Inferior parietal cortex (tissue), 1 donor: ENCODE measurements around the gene MRPS2.
"Not testable (repeated sequence)": the region's sequence is repeated elsewhere in the genome, so short reads cannot be mapped to it uniquely, and the experiment has no call there.

ENCODE experiments used
- DNase-seq: peaks from one replicate; pipeline ENCODE4 v3.0.0-alpha.2; 2016; ENCODE audit errors: extremely low spot score

Gene MRPS2

GRCh38 chr9:135531096-135531495 is 30.6 kb downstream of the MRPS2 start:
- no peak for DNase-seq

DNA sequence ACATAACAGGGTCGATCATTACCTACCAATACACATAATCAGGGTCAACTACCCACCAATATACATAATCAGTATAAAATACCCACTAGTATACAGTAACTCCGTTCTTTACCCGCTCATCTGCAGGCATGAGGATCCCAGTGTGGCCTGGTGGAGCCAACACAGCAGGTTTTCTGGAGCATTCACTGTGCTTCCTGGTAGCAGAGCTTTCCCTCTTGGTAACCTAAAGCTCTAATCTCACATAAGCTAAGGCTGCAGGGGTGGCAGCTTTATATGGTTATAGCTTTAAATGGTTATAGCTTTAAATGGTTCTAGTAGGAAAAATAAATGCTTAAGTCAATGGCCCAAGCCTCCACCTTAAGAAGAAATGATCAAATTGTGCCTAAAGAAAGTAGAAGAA is 32.6 kb downstream of the MRPS2 start:
- DNase-seq: no peak

GRCh38 chr9:135533674-135534073 is 33.2 kb downstream of the MRPS2 start:
- DNase-seq: no peak

- not testable (repeated sequence) for DNase-seq
These were observed 33.8 kb downstream of the MRPS2 start for GRCh38 chr9:135534192-135534711.

DNA sequence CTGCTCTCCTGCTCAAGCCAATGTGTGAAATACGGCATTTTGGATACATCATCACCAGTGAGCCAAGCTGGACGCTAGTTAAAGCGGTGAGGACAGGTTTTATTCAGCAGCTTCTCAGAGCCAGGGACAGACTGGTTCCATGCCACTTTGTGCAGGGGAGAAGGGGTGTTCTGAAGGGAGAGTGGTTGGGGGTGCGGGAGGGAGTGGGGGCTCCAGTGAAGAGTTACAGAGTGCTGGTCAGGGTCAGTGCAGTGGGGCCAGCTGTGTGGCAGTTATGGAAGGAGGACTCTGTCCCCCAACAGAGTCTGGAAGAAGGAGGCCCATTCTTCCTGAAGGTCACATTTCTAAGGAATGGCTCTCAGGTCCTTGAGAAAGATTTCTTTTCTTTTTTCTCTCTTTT is 34.3 kb downstream of the MRPS2 start:
- not testable (repeated sequence) for DNase-seq

GRCh38 chr9:135535631-135536030 is 35.1 kb downstream of the MRPS2 start:
- DNase-seq: not testable (repeated sequence)

GRCh38 chr9:135536216-135536615 is 35.7 kb downstream of the MRPS2 start:
- no peak for DNase-seq

DNA sequence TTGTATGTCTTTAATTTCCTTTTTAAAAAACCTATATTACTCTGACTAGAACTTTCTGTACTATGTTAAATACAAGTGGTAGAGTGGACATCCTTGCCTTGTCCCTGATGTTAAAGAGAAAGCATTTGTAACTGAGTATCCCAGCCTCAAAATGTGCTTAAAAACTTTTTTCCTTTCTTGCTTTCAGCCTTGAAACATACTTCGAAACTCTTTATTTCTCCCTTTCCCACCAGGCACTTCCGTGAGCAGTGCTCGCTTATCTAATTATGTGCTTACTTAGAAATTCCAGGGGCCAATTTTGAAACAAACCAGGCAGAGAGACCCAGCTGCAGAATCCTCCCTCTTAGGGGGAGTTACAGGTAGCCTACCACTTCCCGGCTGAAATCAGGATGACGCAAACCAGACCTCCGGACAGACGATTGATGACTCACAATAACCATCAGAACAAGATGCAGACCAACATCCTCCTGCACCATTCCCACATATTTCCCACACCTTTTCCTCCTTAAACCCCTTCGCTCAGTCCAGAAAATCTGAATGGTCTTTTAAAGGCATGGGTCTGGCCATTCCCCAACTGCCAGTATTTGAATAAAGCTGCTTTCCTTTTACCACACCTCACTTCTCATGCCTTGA is 42.9 kb downstream of the MRPS2 start:
- not testable (repeated sequence) for DNase-seq

- no peak for DNase-seq
These were observed 44.6 kb downstream of the MRPS2 start for GRCh38 chr9:135544981-135545635.

- not testable (repeated sequence) for DNase-seq
These were observed 45.2 kb downstream of the MRPS2 start, which contains the start of gene OBP2A for GRCh38 chr9:135545646-135546176. Gene OBP2A, plus strand, starts transcription at chr9:135546126. Its CDS starts 55 bp downstream, at chr9:135546181.

DNA sequence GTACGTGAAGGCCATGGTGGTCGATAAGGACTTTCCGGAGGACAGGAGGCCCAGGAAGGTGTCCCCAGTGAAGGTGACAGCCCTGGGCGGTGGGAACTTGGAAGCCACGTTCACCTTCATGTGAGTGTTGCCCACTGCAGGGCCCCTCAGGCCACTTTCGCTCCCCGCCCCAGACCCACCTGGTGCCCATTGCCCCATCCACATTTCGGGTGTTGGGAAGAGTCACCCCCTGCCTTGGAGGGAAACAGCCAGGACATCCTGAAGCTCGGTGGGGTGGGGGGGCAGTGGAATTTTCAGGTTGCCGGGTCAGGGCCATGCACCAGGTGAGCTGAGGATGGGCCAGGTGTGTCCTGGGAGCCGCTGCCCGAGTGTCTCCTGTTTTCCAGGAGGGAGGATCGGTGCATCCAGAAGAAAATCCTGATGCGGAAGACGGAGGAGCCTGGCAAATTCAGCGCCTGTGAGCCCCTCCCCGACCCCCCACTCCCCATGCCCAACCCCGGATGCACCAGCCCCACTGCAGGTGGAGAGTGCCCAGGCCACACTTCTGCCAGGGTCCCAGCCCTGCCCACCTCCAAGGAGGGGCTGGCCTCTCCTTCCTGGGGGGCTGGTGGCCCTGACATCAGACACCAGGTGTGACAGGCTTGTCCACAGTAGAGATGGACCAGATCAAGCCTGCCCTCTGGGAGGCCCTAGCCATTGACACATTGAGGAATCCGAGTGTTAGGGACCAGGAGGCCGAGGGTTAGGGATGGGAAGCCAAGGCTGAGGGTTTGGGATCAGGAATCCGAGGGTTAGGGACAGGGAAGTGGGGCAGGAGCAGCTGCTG is 46.5 kb downstream of the MRPS2 start:
- not testable (repeated sequence) for DNase-seq

DNA sequence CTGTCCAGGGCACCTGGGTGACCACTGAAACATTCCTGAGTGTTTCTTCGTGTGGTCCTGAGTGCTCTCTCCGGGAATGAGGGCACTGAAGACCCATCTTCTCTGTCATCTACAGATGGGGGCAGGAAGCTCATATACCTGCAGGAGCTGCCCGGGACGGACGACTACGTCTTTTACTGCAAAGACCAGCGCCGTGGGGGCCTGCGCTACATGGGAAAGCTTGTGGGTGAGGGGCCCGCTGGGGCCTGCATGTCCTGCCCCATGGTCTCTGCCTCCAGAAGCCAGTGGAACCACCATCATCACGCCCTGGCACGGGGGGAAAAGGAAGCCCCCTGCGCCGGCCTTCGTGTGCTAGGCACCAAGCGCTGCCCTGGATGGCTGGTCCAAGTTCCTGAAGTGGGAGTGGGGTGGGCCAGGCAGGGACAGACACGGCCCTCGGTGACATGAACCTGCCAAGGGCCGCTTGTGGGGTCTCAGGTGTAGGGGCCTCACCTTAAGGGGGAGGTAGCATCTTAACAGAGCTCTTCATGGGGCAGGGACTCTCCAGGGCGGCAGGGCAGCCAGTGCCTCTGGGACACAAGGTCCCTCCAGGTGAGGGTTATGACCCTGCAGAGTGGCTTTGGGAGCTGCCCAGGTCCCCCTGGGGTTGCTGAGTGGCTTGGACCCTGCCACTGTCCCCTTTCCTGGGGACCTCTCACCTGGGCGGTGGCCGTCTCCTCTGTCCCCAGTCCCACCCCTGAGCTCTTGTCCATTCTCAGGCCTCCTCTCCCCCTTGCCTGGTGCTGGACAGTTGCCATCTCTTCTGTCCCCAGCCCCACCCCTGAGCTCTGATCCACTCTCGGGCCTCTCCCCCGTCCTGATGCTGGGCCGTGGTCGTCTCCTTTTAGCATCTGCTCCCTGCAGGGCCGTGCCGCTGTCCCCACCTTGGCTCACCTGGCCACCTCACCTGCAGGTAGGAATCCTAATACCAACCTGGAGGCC is 47.6 kb downstream of the MRPS2 start:
- DNase-seq: no peak

DNA sequence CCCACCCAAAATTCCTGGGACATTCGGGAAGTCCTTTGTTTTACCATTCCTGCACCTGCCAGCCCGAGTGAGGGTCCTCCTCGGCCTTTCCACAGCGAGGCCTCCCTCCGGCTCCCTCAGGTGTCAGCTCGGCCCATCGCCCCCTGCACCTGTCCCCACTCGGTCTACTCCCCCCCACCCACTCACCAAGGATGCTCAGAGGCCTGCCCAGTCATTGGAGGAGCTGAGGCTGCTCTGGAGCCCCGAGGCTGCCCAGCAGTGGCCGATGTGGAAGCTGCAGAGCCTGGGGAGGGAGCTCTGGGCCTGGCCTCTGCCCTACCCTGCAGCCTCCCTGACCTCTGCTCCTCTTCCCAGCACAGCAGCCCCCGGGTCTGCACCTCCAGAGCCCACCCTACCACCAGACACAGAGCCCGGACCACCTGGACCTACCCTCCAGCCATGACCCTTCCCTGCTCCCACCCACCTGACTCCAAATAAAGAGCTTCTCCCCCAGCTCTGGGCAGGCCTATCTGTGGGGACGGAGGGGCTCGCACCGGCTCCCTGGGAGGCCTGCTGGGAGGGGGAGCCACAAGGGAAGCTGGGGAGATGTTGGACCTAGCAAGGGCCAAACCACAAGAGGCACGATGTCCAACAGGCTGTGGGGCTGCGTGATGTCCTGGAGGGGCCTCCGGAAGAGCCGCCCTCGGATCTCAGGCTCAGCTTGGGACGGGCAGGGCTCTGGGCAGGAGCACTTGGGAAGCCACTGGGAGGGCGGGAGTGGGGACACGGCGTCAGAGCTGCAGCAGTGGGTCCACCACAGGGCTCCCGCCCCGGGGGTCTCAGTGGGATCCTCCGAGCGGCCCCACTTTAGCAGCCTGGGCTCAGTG is 49.2 kb downstream of the MRPS2 start:
- not testable (repeated sequence) for DNase-seq

- no peak for DNase-seq
These were observed 49.9 kb downstream of the MRPS2 start for GRCh38 chr9:135550344-135550918.

- DNase-seq: no peak
These were observed 50.5 kb downstream of the MRPS2 start for GRCh38 chr9:135551031-135551430.

- DNase-seq: no peak
These were observed 51.0 kb downstream of the MRPS2 start for GRCh38 chr9:135551456-135551855.

GRCh38 chr9:135552021-135552697 is 51.7 kb downstream of the MRPS2 start:
- no peak for DNase-seq

GRCh38 chr9:135552698-135553171 is 52.3 kb downstream of the MRPS2 start:
- no peak for DNase-seq
